Common myeloid progenitor, CD34-positive (primary cell): ENCODE measurements around the gene STAG1.

Source experiments
- CTCF ChIA-PET: fragments of 350-600 bp; sonication (Branson Sonifier 250); formaldehyde crosslinking; loops from one replicate; lab custom pipeline; 2021; ENCODE audit warnings: antibody characterized with exemption; lab: Charles Lee
- POLR2A ChIA-PET: fragments of 350-600 bp; sonication (Branson Sonifier 250); formaldehyde crosslinking; loops from one replicate; lab custom pipeline; 2021; ENCODE audit warnings: antibody characterized with exemption; lab: Charles Lee
- DNase-seq, 3 donors: peaks; one replicate each; pipeline versions ENCODE4 v3.0.0 to v3.0.0-alpha.2; 2013
- H3K27ac ChIP-seq, 2 experiments: 1 replicate in 1 of 2; 2 replicates in 1 of 2; pipeline ENCODE4 v1.7.0; 2013; ENCODE audit warnings: inconsistent platforms in 2 of 2, low read length in 2 of 2, mild to moderate bottlenecking in 2 of 2, low read depth in 1 of 2, moderate library complexity in 1 of 2; ENCODE audit not compliant: severe bottlenecking in 2 of 2, insufficient read depth in 1 of 2, poor library complexity in 1 of 2
- H3K27me3 ChIP-seq, 5 experiments: replicated peaks in 2 of 5; 1 replicate in 3 of 5; 2 replicates in 2 of 5; pipeline versions ENCODE4 v1.6.1 to v1.7.0; 2013; ENCODE audit warnings: low read length in 4 of 5, mild to moderate bottlenecking in 2 of 5, moderate library complexity in 2 of 5, inconsistent platforms in 1 of 5; ENCODE audit not compliant: insufficient read depth in 5 of 5, control insufficient read depth in 4 of 5
- H3K36me3 ChIP-seq, 4 experiments: 1 replicate in 2 of 4; 2 replicates in 2 of 4; pipeline versions ENCODE4 v1.6.1 to v1.7.0; 2013; ENCODE audit warnings: low read length in 3 of 4, control low read depth in 1 of 4, mild to moderate bottlenecking in 1 of 4; ENCODE audit not compliant: control insufficient read depth in 4 of 4, insufficient read depth in 4 of 4
- H3K4me1 ChIP-seq, 4 experiments: 1 replicate in 3 of 4; 2 replicates in 1 of 4; pipeline versions ENCODE4 v1.6.1 to v1.7.1; 2013; ENCODE audit warnings: low read length in 3 of 4, mild to moderate bottlenecking in 3 of 4, control low read depth in 1 of 4, inconsistent platforms in 1 of 4, moderate library complexity in 1 of 4; ENCODE audit not compliant: control insufficient read depth in 4 of 4, insufficient read depth in 4 of 4; ENCODE audit errors: control extremely low read depth in 1 of 4
- H3K4me3 ChIP-seq, 7 experiments: 1 replicate in 4 of 7; 2 replicates in 3 of 7; pipeline versions ENCODE4 v1.5.1 to v1.7.0; 2013; ENCODE audit warnings: mild to moderate bottlenecking in 7 of 7, low read length in 6 of 7, moderate library complexity in 6 of 7, inconsistent platforms in 2 of 7, low read depth in 2 of 7, control low read depth in 1 of 7; ENCODE audit not compliant: insufficient read depth in 4 of 7, control insufficient read depth in 1 of 7; ENCODE audit errors: extremely low read depth in 1 of 7
- H3K9me3 ChIP-seq, 5 experiments: 1 replicate in 4 of 5; 2 replicates in 1 of 5; pipeline versions ENCODE4 v1.6.1 to v1.7.1; 2013; ENCODE audit warnings: low read length in 4 of 5, mild to moderate bottlenecking in 2 of 5, inconsistent platforms in 1 of 5, low read depth in 1 of 5, moderate library complexity in 1 of 5; ENCODE audit not compliant: control insufficient read depth in 4 of 5, insufficient read depth in 2 of 5; ENCODE audit errors: control extremely low read depth in 1 of 5
- WGBS: methylation state at CpG from one replicate; pipeline ENCODE4 v1.1.5; 2013; ENCODE audit not compliant: insufficient coverage; 5-methylcytosine and 5-hydroxymethylcytosine counted together

The STAG1 gene

DNA sequence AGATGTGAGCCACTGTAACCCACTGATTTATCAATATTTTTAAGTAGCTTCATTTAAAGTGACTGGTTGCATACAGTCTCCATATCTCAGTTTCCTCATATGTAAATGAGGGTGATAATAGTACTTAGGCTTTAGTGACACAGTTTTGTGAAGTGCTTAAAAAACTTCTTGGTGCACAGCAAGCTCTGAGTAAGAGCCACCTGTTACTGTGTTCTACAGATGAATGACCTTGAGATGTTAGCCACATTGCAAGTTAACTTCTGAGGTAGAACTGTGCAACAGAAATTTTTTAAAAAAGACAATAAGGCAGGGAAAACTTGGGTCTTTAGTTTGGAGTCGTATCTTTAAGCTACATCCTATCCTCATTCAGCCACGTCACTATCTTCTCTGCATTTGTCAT, 458.9 kb downstream of the STAG1 start:
- Histone ChIP-seq H3K4me3 (no peak overlapping the region), H3K4me1 (no peaks in the 10 kb centered on the region), H3K27me3 (no peaks in the 10 kb centered on the region), H3K27ac (no peak overlapping the region), H3K36me3 (peaks cover 6 to 73% (median 46%) of the 10 kb centered on the region in 4 experiments), H3K9me3 (peaks cover 0 to 13% (median 4%) of the 10 kb centered on the region in 5 experiments)
- ChIA-PET POLR2A (no interaction called here), CTCF (interaction anchor here (1.3 kb wide), 2 partner anchors 23 to 24 kb away, joined by 3 to 4 read pairs; no protein-coding TSS in a partner anchor)
- no CpG with 5 or more reads among the region's 2 CpGs for WGBS
- no peak for DNase-seq

GRCh38 chr3:136292500-136292899, 459.7 kb downstream of the STAG1 start:
- H3K4me3 ChIP-seq: no peak overlapping the region
- DNase-seq: no peak
- peaks cover 6 to 71% (median 39%) of the 10 kb centered on the region in 4 experiments for H3K36me3 ChIP-seq
- H3K4me1 ChIP-seq: no peaks in the 10 kb centered on the region
- H3K9me3 ChIP-seq: peaks cover 0 to 13% (median 4%) of the 10 kb centered on the region in 5 experiments
- H3K27me3 ChIP-seq: no peaks in the 10 kb centered on the region
- CTCF ChIA-PET: no interaction called here
- POLR2A ChIA-PET: no interaction called here
- H3K27ac ChIP-seq: no peak overlapping the region
- no CpG with 5 or more reads among the region's 1 CpG for whole genome bisulfite sequencing

DNA sequence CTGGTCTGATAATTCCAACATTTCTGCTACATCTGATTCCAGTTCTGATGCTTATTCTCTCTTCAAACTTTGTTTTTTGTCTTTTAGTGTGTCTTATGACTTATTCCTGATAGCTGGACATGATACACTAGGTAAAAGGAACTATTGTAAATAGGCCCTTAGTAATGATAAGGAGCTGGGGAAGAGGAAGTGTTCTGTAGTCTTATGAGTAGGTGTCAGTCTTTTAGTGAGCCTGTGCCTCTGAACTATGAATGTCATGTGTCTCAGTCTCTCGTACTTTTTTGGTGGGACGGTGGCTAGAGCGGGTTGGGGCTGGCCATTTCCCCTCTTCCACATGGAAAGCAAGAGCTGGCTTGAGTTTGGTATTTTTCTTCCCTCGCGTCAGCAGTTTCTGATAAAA, 460.9 kb downstream of the STAG1 start:
- peaks cover 11 to 71% (median 38%) of the 10 kb centered on the region in 4 experiments for H3K36me3 ChIP-seq
- peaks cover 0 to 13% (median 4%) of the 10 kb centered on the region in 5 experiments for H3K9me3 ChIP-seq
- no peak overlapping the region for H3K4me3 ChIP-seq
- H3K27me3 ChIP-seq: no peaks in the 10 kb centered on the region
- no peaks in the 10 kb centered on the region for H3K4me1 ChIP-seq
- DNase-seq: no peak
- POLR2A ChIA-PET: no interaction called here
- 94% methylated on average over 3 of the region's 5 CpGs for WGBS
- H3K27ac ChIP-seq: no peak overlapping the region
- CTCF ChIA-PET: no interaction called here
